ENCODE measurements around the gene KCNJ15.
"Not testable (repeated sequence)": the region's sequence is repeated elsewhere in the genome, so short reads cannot be mapped to it uniquely, and the experiment has no call there.

Gene KCNJ15

GRCh38 chr21:38244885-38245869, 11.6 kb upstream of the KCNJ15 start:
- DNase-seq (ENCODE audit: low spot score): peak; percentile 61

DNA sequence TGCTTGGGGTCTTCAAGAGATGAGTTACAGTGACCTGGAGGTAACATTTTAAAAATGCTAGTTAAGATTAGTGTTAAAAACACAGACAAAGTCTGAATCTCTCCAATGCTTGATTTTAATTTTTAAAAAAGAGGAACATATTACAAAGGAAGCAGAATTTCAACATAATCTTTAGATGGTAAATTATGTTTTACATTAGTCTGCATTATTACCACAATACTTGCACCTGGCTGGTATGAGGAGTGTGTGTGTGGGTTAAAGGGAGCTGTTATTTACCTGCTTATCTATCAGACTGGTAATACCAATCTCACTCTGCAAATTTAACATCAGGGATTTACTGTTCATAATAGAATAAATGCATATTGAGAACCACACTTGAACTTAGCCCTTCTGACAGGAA, 10.3 kb upstream of the KCNJ15 start:
- no peak for DNase-seq (ENCODE audit: low spot score)

- not testable (repeated sequence) for DNase-seq (ENCODE audit: low spot score)
Observed at GRCh38 chr21:38247054-38247453, 9.7 kb upstream of the KCNJ15 start.

GRCh38 chr21:38247738-38248510, 8.9 kb upstream of the KCNJ15 start:
- DNase-seq (ENCODE audit: low spot score): no peak

DNA sequence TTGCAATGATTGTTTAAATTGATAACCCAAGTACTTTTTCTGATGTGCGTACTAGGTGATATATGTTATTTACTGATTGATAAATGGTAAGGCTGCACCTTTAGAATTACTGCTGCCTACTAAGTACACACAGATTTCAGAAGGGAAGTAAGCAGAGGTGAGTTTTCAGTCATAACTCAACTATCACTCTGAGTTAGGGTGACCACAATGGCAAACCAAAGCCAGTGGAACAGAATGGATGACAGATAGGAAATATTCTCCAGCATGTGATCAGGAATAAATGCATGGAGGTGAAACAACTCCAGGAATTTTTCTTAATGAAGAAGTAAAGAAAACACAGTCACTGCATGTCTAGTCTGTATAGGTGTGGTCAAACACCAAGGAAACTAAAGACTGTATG, 7.5 kb upstream of the KCNJ15 start:
- DNase-seq (ENCODE audit: low spot score): no peak

DNA sequence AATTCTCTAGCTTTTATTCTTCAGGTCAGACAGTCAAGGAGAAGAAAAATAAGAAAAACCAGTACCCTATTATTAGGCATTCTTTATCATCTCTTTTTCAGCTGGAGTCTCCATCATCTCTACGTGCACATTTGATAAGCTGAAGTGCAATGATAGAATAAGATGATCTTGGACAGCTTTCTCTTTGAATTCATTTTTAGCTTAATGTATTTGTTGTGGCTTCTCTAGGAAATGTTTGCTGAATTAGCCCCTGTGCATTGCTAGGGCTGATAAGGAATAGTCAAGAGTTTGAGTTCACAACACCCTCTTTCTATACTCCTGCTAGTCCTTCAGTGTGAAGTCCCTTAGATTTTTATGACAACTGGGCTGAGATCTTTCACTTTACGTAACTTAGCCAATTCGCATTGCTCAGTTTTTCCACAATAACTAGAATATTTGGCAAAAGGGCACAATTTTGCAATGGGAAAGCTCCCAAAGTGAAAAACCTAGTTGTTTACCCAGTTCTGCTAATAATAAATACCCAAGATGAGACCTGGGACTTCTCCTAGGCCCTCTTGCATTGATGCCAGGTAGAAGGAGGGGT, 7.0 kb upstream of the KCNJ15 start:
- DNase-seq (ENCODE audit: low spot score): no peak

GRCh38 chr21:38250991-38251418, 5.8 kb upstream of the KCNJ15 start:
- DNase-seq (ENCODE audit: low spot score): no peak

DNA sequence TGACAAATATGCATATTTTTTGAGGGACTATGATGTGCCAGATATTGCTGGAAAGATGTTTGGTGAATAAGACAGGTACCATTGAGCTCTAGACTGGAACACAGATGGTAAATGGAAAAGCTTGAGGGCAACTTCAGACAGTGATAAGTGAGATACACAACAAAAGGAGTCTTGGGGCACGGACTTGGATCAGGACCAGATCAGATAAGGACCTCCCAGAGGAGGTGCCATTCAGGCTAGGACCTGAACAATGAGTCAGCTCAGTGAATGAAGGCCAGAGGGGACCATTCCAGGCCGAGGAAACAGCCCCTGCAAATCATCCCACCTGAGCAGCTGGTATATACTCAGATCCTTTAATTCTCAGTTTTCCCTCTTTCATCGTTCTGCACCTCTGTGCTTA, 1.8 kb upstream of the KCNJ15 start:
- no peak for DNase-seq (ENCODE audit: low spot score)

DNA sequence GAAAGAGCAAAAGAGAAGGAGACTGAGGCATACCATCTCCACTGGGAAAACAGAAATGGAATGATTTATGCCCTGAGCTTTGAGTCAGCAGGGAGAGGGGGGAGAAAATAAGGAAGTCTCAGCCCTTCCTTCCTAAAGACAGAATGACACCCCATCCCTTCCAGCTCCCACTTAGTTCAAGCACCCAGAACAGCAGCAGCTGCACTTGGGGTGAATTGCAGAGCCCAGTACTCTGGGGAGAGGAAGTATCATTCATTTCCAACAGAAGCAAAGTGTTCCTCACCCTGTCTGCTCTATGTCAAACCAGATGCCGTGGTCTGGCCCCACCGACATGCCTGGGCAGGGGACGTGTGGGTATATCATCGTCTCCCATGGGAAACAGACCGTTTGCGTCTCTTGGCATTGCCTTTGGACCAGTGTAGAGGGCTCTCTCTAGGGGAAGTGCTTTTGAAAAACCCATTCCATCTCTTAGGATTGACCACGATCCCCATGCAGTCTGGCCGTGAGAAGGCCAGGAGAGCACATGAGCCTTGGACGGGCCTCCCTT, 1.1 kb upstream of the KCNJ15 start:
- no peak for DNase-seq (ENCODE audit: low spot score)

DNA sequence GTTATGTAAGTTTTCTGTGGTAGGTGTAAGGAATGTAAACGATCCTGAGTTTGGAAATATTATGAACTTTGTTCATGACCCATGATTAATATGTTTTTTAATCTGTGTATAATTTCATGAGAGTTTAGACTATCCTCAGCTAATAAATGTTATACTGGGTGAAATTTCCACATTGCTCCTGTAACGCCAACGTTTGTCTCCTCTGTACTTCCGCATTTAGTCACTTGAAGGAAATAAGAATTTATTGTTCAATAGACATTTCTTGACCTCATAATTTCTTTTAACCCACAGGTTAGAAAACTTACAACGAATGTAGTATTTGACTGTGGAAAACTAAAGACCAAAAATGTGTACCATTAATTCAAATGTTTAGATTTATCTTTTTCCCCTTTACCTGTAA, 876 bp downstream of the KCNJ15 start:
- no peak for DNase-seq (ENCODE audit: low spot score)

DNA sequence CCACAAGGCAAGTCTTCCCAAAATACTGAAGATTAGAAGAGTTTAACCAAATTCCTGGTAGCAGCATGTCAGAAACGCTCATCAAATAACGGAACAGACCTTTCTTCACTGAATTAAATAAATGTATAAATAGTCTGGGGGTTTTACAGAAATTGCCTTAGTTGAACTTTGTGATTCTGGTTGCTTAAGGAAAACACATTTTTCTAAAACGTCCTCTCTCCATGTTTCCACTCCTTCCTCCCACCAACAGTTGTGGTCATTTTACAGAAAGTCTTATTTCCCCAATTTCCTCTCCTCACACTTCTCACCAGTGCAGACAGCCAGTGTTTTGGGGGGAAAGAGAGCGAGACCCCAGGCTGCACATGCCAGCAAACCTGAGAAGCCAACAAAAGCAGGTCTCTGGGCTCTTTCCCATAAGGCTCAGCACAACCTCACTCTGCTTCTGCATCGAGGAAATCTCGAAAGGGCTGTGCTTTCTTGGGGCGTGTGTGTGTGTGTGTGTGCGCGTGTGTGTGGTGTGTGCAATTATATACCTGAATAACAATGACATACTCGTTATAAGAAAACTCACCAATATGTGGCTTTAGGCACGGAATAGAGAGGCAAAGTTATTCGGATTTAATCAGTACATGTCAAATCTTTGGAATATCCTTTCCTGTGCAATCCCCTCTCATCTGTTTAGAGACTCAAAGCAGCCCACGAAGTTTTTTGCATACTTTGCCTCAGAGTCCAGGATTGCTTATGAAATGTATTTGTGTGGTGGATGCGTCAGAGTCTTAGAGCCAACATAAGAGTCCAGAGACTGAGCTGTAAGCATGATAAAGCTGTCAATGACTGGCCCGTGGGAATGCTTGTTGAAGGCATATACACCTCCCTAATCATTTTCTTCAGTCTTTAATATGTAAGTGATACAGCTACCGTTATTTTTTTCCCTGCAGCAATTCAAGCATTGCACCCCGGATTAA, 2.0 kb downstream of the KCNJ15 start:
- no peak for DNase-seq (ENCODE audit: low spot score)

DNA sequence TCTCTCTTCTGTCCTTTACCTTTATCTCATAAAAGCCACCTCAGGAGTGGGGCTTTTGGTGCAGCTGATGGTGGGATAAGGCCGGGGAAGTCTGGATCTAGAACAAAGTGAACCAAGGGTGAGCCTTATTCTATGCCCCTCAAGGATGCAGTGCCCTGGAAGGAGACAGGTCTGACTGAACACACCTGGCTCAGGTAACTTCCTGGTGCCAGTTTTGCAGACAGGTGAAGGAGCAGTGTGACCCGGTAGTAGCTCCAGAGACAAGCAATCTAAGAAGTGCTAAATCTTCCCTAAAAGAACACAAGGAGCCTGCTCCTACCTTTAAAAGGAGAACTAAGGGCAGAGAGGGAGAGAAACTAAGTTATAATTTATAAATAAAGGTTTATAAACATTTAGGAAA, 2.9 kb downstream of the KCNJ15 start:
- no peak for DNase-seq (ENCODE audit: low spot score)

DNA sequence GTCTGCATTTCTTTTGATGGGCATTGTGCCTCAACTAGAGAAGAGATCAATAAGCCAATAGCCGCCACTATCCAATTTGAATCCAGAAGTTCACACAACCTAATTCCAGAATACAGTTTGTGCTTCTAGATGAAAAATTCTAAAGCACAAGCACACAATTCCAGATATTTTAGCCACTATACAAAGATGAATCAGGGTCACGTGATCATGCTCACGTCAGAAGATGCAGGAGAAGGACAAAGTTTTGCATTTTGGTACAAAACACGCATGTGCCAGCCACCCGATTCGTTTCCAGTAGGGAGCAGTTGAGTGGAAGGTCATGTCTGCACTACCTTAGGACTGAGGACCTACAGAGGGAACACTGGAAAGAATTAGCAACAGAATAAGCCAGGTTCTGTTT, 3.6 kb downstream of the KCNJ15 start:
- no peak for DNase-seq (ENCODE audit: low spot score)

GRCh38 chr21:38261851-38262250, 5.1 kb downstream of the KCNJ15 start:
- DNase-seq (ENCODE audit: low spot score): no peak

- DNase-seq (ENCODE audit: low spot score): no peak
Observed at GRCh38 chr21:38263493-38263892, 6.7 kb downstream of the KCNJ15 start.

DNA sequence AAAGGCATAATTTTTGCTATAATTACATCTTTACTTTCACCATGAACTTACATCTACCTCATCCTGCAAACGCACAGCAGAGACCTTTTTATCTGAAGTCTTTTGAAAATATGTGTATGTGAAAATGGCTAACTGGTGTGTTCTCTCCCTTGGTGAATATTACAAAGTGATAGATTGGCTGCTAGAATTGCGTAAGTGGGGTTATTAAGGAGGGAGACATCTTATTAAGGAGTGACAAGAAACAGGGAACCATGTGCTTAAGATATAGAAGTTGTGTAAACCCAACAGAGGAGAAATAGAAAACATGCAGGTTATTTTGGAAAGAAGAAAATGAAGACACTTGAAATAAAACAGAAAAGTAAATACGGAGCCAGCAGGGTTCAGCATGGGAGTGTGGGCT, 7.8 kb downstream of the KCNJ15 start:
- no peak for DNase-seq (ENCODE audit: low spot score)

DNA sequence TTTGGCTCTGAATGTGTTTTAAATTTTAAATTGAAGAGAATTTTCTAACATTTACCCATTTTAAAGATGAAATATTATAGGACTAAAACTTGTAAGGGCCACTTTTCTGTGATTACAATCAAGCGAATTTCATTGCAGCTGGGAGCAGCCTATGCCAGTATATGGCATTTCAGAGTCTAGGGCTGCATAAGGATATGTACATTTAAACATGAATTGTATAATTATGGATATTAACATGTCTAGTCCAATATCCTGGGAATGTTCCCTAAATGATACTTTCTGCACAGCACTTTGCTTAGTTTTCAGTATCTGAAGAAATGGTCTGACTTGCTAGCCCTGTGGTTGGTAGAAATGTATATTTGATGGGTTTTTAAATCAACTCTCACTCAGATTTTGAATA, 8.4 kb downstream of the KCNJ15 start:
- no peak for DNase-seq (ENCODE audit: low spot score)

- DNase-seq (ENCODE audit: low spot score): no peak
Observed at GRCh38 chr21:38266732-38267131, 9.9 kb downstream of the KCNJ15 start.

- DNase-seq (ENCODE audit: low spot score): no peak
Observed at GRCh38 chr21:38267136-38267755, 10.5 kb downstream of the KCNJ15 start.

- DNase-seq (ENCODE audit: low spot score): no peak
Observed at GRCh38 chr21:38267991-38268863, 11.4 kb downstream of the KCNJ15 start.

Data from SW480 (cell line).